Stomach (tissue), 9 donors: Measurements from ENCODE around the gene ZBTB17. TPM values are rescaled to one million over a fixed set of nuclear protein-coding genes. Genes with fewer than 3 reads are reported as not detected.

Source experiments
- DNase-seq, 2 donors: peaks; one replicate each; pipeline versions ENCODE4 v3.0.0 to v3.0.0-alpha.2; 2013 to 2019
- H3K27ac ChIP-seq, 5 donors: fragments of 200-600 bp in 4 of 5; sonication (generic) in 4 of 5; one replicate each; pipeline ENCODE4 v1.5.1; 2013 to 2019; ENCODE audit warnings: mild to moderate bottlenecking in 1 of 5, moderate library complexity in 1 of 5
- H3K27me3 ChIP-seq, 3 donors: fragments of 200-600 bp; sonication (generic); one replicate each; pipeline ENCODE4 v1.5.1; 2017 to 2019; ENCODE audit warnings: mixed run types in 1 of 3
- H3K36me3 ChIP-seq, 4 donors: fragments of 200-600 bp; sonication (generic); 1 replicate in 3 of 4; 2 replicates in 1 of 4; pipeline ENCODE4 v1.5.1; 2016 to 2019
- H3K4me1 ChIP-seq, 4 donors: fragments of 200-600 bp; sonication (generic); one replicate each; pipeline ENCODE4 v1.5.1; 2016 to 2019
- H3K4me3 ChIP-seq, 4 donors: fragments of 200-600 bp; sonication (generic) in 3 of 4; one replicate each; pipeline ENCODE4 v1.5.1; 2016 to 2019; ENCODE audit warnings: mild to moderate bottlenecking in 1 of 4
- H3K9me3 ChIP-seq, 4 donors: fragments of 200-600 bp; sonication (generic); one replicate each; pipeline ENCODE4 v1.5.1; 2016 to 2019
- EP300 ChIP-seq: sonication (generic); formaldehyde crosslinking; IDR thresholded peaks from one replicate; pipeline ENCODE4 v1.6.1; 2017; ENCODE audit warnings: antibody characterized with exemption
- POLR2A ChIP-seq, 4 donors: fragments of 450-650 bp; IDR thresholded peaks; one replicate each; pipeline ENCODE4 v1.6.1; 2016; ENCODE audit warnings: antibody characterized with exemption in 4 of 4, control low read depth in 2 of 4, mild to moderate bottlenecking in 1 of 4, moderate library complexity in 1 of 4
- POLR2AphosphoS5 ChIP-seq, 3 donors: sonication (generic); formaldehyde crosslinking; IDR thresholded peaks; one replicate each; pipeline ENCODE4 v1.6.1; 2016; ENCODE audit warnings: antibody characterized with exemption in 3 of 3
- WGBS, 5 donors: extraction: QIAGEN DNeasy Blood & Tissue Kit in 3 of 5; methylation state at CpG; one replicate each; pipeline versions ENCODE4 v1.1.5 to v1.1.7; 2013 to 2018; 5-methylcytosine and 5-hydroxymethylcytosine counted together
- intact Hi-C: fragments of 100-400 bp; cut with DNase I; formaldehyde crosslinking; loops from one replicate; pipeline ENCODE4 v1.15.1; 2023; ENCODE audit warnings: low total_unique reads
- polyA plus RNA-seq, 3 donors: library from polyadenylated mRNA; stranded (reverse); fragments of 200-250 nt; gene quantifications; one replicate each; pipeline ENCODE4 v1.2.3, GENCODE V29; 2013
- total RNA-seq, 5 donors: library from RNA; depleted of rRNA; stranded (reverse); fragments of >200 nt; gene quantifications; one replicate each; pipeline versions ENCODE4 v1.1.0 to v1.2.3, GENCODE V29; 2014 to 2016
- TF ChIP-seq, protein P1 (sequence below), 7 experiments: fragments of 450-650 bp in 4 of 7; fragments of 200-600 bp in 3 of 7; sonication (generic) in 3 of 7; IDR thresholded peaks; one replicate each; pipeline ENCODE4 v1.5.1; 2016 to 2019; ENCODE audit warnings: antibody characterized with exemption in 7 of 7, control low read depth in 2 of 7, mild to moderate bottlenecking in 1 of 7
- donor health status: healthy with polysubstance abuse.
- donor health status: Bipolar disorder and iron deficiency.
- donor health status: healthy.

ZBTB17 gene
- total and polyA plus RNA-seq, 8 donors, result 13.0 to 136 (median 46.5) TPM

DNA sequence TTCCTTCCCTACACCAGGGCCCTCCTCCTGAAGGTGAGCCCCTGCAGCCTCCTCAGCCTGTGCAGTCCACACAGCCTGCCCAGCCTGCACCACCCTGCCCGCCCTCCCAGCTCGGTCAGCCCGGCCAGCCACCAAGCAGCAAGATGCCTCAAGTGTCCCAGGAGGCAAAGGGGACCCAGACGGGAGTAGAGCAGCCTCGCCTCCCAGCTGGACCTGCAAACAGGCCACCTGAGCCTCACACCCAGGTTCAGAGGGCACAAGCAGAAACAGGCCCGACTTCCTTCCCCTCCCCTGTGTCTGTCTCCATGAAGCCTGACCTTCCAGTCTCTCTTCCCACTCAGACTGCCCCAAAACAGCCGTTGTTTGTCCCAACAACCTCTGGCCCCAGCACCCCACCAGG is 38.8 kb downstream of the ZBTB17 start:
- intact Hi-C loops, result no loop called here
- Histone ChIP-seq H3K4me1 (peaks cover 0 to 27% (median 10%) of the 10 kb centered on the region in 4 donors), H3K4me3 (no peak overlapping the region), H3K9me3 (no peaks in the 10 kb centered on the region), H3K27me3 (no peaks in the 10 kb centered on the region), H3K36me3 (peaks cover 84 to 100% (median 100%) of the 10 kb centered on the region in 4 donors), H3K27ac (peak overlapping the region in 3 of 5 donors; percentile 6 to 38 (median 26))
- no peak for TF ChIP-seq EP300
- no peak for TF ChIP-seq POLR2AphosphoS5 (IDR thresholded peaks at IDR 0.05)
- TF ChIP-seq POLR2A (IDR thresholded peaks at IDR 0.05), result no peak
- TF ChIP-seq, protein P1, sequence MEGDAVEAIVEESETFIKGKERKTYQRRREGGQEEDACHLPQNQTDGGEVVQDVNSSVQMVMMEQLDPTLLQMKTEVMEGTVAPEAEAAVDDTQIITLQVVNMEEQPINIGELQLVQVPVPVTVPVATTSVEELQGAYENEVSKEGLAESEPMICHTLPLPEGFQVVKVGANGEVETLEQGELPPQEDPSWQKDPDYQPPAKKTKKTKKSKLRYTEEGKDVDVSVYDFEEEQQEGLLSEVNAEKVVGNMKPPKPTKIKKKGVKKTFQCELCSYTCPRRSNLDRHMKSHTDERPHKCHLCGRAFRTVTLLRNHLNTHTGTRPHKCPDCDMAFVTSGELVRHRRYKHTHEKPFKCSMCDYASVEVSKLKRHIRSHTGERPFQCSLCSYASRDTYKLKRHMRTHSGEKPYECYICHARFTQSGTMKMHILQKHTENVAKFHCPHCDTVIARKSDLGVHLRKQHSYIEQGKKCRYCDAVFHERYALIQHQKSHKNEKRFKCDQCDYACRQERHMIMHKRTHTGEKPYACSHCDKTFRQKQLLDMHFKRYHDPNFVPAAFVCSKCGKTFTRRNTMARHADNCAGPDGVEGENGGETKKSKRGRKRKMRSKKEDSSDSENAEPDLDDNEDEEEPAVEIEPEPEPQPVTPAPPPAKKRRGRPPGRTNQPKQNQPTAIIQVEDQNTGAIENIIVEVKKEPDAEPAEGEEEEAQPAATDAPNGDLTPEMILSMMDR (IDR thresholded peaks at IDR 0.05), result no peak
- WGBS, 5 donors, result 76 to 85% (median 82%) methylated on average over 7 of the region's 7 CpGs
- DNase-seq, result peak in 1 of 2 donors; percentile 21

DNA sequence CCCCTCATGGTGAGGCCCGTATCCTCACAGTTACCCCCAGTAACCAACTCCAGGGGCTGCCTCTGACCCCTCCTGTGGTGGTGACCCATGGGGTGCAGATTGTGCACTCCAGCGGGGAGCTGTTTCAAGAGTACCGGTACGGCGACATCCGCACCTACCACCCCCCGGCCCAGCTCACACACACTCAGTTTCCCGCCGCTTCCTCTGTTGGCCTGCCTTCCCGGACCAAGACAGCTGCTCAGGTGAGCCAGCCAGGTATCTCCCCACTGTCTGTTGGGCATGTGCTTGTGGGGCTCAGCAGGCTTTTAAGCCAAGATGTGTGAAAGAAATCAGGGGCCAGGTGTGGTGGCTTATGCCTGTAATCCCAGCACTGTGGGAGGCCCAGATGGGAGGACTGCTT is 39.9 kb downstream of the ZBTB17 start:
- Histone ChIP-seq H3K4me1 (peaks cover 0 to 24% (median 10%) of the 10 kb centered on the region in 4 donors), H3K36me3 (peaks cover 84 to 100% (median 100%) of the 10 kb centered on the region in 4 donors), H3K4me3 (no peak overlapping the region), H3K27me3 (no peaks in the 10 kb centered on the region), H3K27ac (no peak overlapping the region), H3K9me3 (no peaks in the 10 kb centered on the region)
- DNase-seq, result peak in 1 of 2 donors; percentile 22
- intact Hi-C loops, result no loop called here
- TF ChIP-seq POLR2AphosphoS5 (IDR thresholded peaks at IDR 0.05), result no peak
- TF ChIP-seq EP300, result no peak
- TF ChIP-seq POLR2A (IDR thresholded peaks at IDR 0.05), result no peak
- TF ChIP-seq, protein P1 (IDR thresholded peaks at IDR 0.05), result no peak
- 94 to 100% (median 97%) methylated on average over 9 to 10 of the region's 10 CpGs for WGBS, 5 donors

DNA sequence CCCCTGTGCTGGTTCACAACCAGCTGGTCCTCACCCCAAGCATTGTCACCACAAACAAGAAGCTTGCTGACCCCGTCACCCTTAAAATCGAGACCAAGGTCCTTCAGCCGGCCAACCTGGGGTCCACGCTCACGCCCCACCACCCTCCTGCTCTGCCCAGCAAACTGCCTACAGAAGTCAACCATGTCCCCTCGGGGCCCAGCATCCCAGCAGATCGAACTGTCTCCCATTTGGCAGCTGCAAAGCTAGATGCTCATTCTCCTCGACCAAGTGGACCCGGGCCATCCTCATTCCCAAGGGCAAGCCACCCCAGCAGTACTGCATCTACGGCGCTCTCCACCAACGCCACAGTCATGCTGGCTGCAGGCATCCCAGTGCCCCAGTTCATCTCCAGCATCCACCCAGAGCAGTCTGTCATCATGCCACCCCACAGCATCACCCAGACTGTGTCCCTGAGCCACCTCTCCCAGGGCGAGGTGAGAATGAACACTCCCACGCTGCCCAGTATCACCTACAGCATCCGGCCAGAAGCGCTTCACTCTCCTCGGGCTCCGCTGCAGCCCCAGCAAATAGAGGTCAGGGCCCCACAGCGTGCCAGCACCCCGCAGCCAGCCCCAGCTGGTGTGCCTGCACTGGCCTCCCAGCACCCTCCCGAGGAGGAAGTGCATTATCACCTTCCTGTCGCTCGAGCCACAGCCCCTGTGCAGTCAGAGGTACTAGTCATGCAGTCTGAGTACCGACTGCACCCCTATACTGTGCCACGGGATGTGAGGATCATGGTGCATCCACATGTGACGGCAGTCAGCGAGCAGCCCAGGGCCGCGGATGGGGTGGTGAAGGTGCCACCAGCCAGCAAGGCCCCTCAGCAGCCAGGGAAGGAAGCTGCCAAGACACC is 40.6 kb downstream of the ZBTB17 start:
- TF ChIP-seq POLR2A (IDR thresholded peaks at IDR 0.05) (no peak), EP300 (no peak), POLR2AphosphoS5 (IDR thresholded peaks at IDR 0.05) (no peak)
- TF ChIP-seq, protein P1 (IDR thresholded peaks at IDR 0.05), result no peak
- H3K4me3 ChIP-seq, result no peak overlapping the region
- 91 to 95% (median 93%) methylated on average over 29 of the region's 29 CpGs for WGBS, 5 donors
- H3K27me3 ChIP-seq, result no peaks in the 10 kb centered on the region
- no peak overlapping the region for H3K27ac ChIP-seq
- intact Hi-C loops, result no loop called here
- DNase-seq, result peak in 1 of 2 donors; percentile 20
- peaks cover 0 to 24% (median 10%) of the 10 kb centered on the region in 4 donors for H3K4me1 ChIP-seq
- H3K9me3 ChIP-seq, result no peaks in the 10 kb centered on the region
- peaks cover 81 to 100% (median 100%) of the 10 kb centered on the region in 4 donors for H3K36me3 ChIP-seq

DNA sequence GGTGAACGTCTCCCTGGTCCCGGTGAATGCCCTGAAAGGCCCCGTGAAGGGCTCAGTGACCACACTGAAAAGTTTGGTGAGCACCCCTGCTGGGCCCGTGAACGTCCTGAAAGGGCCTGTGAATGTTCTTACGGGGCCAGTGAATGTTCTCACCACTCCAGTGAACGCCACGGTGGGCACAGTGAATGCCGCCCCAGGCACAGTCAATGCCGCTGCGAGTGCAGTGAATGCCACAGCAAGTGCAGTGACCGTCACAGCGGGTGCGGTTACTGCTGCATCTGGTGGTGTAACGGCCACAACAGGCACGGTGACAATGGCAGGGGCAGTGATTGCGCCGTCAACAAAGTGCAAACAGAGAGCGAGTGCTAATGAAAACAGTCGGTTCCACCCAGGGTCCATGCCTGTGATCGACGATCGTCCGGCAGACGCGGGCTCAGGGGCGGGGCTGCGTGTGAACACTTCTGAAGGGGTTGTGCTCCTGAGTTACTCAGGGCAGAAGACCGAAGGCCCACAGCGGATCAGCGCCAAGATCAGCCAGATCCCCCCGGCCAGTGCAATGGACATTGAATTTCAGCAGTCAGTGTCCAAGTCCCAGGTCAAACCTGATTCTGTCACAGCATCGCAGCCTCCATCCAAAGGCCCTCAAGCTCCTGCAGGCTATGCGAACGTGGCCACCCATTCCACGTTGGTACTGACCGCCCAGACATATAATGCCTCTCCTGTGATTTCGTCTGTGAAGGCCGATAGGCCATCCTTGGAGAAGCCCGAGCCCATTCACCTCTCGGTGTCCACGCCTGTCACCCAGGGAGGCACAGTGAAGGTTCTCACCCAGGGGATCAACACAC is 41.5 kb downstream of the ZBTB17 start:
- H3K36me3 ChIP-seq, result peaks cover 80 to 100% (median 100%) of the 10 kb centered on the region in 4 donors
- H3K9me3 ChIP-seq, result no peaks in the 10 kb centered on the region
- intact Hi-C loops, result no loop called here
- H3K4me3 ChIP-seq, result no peak overlapping the region
- H3K27ac ChIP-seq, result no peak overlapping the region
- TF ChIP-seq POLR2AphosphoS5 (IDR thresholded peaks at IDR 0.05) (no peak), EP300 (no peak), POLR2A (IDR thresholded peaks at IDR 0.05) (no peak)
- TF ChIP-seq, protein P1 (IDR thresholded peaks at IDR 0.05), result no peak
- H3K4me1 ChIP-seq, result peaks cover 0 to 18% (median 6%) of the 10 kb centered on the region in 4 donors
- no peaks in the 10 kb centered on the region for H3K27me3 ChIP-seq
- 86 to 94% (median 90%) methylated on average over 42 of the region's 42 CpGs for WGBS, 5 donors
- DNase-seq, result peak in 1 of 2 donors; percentile 17
